Parietal lobe (tissue), 2 donors: ENCODE results near the gene RACK1. TPM values are rescaled to one million over a fixed set of nuclear protein-coding genes. Genes with fewer than 3 reads are reported as not detected.

Experiments used
- small RNA-seq: library from RNA; depleted of rRNA; stranded (forward); fragments of <200 nt; gene quantifications from one replicate; pipeline ENCODE3, GENCODE V24; 2014; ENCODE audit warnings: low replicate concordance
- total RNA-seq: library from RNA; depleted of rRNA; stranded (reverse); fragments of >200 nt; gene quantifications from one replicate; pipeline ENCODE4 v1.2.3, GENCODE V29; 2014

RACK1 gene
- 2,435 TPM for total RNA-seq

GRCh38 chr5:181243564-181244343 is at the start of gene RACK1:
Gene RACK1 (minus strand): TSS chr5:181243906. CDS start chr5:181243800, 106 bp downstream.

DNA sequence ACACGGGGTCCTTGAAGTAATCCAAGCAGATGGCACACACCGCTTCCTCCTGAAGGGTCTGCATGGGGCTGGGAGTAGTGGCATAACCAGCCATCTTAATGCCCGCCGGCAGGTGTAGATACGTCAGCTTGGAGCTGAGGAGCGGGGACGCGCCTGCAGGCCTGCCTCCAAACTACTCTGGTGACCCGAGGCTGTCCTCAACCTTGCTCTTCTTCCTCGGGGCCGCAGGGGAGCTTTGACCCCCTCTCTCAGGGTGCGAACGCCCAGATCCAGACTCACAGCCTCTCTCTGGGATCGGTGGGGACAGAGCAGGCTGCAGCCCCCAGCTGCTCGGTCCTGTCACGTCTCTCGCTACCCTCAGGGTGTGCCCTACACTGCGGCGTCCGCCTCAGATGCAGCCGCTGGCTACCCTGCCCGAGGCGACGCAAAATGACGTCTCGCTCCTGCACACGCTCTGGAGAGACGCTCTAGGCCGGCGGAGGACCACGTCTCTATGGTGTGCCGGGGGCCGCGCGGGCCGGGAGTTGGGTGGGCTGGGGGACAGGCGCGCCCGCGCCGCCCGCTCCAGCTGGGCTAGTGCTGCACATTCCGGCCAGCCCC is 17.1 kb upstream of the RACK1 start, which contains the start of gene TRIM52:
Gene TRIM52 (minus strand): TSS at position 424 of the 600 bp plus-strand sequence. CDS start 330 bp downstream, at position 94.

GRCh38 chr5:181223058-181223728 is 20.5 kb downstream of the RACK1 start, which contains the start of gene TRIM41:
Gene TRIM41 (plus strand): TSS chr5:181223281. CDS start chr5:181224000, 719 bp downstream.

DNA sequence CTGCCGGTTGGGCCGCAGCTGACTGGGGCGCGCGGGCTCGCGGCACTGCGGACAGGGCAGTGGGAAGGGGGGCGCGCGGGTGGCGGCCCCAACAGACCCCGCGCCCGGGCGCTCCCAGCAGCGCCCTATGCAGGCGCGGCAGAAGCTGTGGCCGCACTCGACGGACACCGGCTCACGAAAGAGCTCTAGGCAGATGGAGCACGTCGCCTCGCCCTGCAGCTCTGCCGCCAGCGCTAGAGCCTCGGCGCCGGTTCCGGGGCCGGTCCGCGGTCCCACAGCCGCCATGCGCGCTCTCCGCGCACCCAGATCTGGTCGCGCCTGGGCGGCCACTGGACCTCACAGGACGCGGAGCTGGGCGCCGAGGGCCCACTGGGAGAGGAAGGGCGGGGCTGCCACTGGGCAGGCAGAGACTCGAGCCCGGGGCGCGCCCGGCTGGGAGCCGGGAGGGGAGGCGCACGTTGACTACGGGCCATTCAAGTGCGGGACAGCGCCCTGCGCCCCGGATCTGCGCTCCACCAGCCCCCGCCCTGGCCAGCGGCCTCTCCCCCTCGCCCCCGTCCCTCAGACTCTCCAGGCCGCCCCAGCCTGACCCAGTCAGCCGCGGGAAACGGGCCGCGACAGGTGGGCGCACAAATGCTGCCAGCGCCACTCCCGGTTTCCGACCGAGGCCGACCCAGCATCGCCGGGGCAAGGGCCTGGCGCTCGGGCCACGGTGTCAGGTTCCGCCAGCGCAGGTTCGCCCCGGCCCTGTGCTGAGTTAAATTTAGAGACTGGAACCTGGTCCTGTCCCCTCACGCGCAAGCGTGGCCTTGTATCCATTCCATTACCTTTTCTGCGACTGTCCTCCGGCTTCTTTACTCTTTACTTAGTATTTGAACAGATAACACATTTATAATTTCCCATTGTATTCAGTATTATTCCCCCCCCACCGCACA is 38.6 kb downstream of the RACK1 start, which contains the start of gene TRIM7:
Gene TRIM7 (minus strand): TSS at position 371 of the 935 bp plus-strand sequence. CDS start 86 bp downstream, at position 285.

Small RNA genes lying within 50 kb of the gene (small RNA-seq; reads per million reads assigned to genes)
- not detected for gene MIR4638
- gene SNORD95: not detected
- gene SNORD96A: not detected

Other genes starting within 250 kb of the RACK1 start
- gene BTNL9, start 203.6 kb downstream of the RACK1 start, total RNA-seq: 5.6 TPM
- not detected for gene OR2V1, start 112.7 kb downstream of the RACK1 start, total RNA-seq
- not detected for gene OR2V2, start 96.3 kb downstream of the RACK1 start, total RNA-seq
- 2.5 TPM for gene TRIM7, start 38.7 kb downstream of the RACK1 start, total RNA-seq
- 13.5 TPM for gene TRIM41, start 20.6 kb downstream of the RACK1 start, total RNA-seq
- gene TRIM52, start 17.2 kb upstream of the RACK1 start, total RNA-seq: 21.9 TPM
- gene OR4F3, start 123.4 kb upstream of the RACK1 start, total RNA-seq: not detected